Tibial nerve (tissue), 4 donors: ENCODE measurements around the gene RAB6B.

Experiments used
- CTCF ChIP-seq, 5 experiments: fragments of 200-600 bp in 3 of 5; fragments of 450-650 bp in 2 of 5; sonication (generic) in 3 of 5; IDR thresholded peaks; one replicate each; pipeline ENCODE4 v1.5.1; 2016 to 2019; ENCODE audit warnings: antibody characterized with exemption in 5 of 5, mild to moderate bottlenecking in 3 of 5, moderate library complexity in 2 of 5
- EP300 ChIP-seq, 2 donors: sonication (generic); formaldehyde crosslinking; IDR thresholded peaks; one replicate each; pipeline ENCODE4 v1.6.1; 2017; ENCODE audit warnings: antibody characterized with exemption in 2 of 2, mild to moderate bottlenecking in 1 of 2

- TF ChIP-seq EP300 (IDR thresholded peaks at IDR 0.05) (no peak), CTCF (IDR thresholded peaks at IDR 0.05) (no peak)
Observed at GRCh38 chr3:133824961-133825485, 70.7 kb downstream of the RAB6B start.
